ENCODE results near the gene NKX3-2. TPM values are rescaled to one million over a fixed set of nuclear protein-coding genes. Genes with fewer than 3 reads are reported as not detected.

Gene NKX3-2
- total RNA-seq, 4 donors from 2014 or later = 0.78 TPM; not detected in 3

- peak; percentile 29 to 85 for DNase-seq (ENCODE audit: low spot score in 2 of 2)
- no peak for TF ChIP-seq CTCF (IDR thresholded peaks at IDR 0.05)
- no peak for TF ChIP-seq POLR2A (IDR thresholded peaks at IDR 0.05)
- WGBS, 2 donors = 2% methylated on average over 44 to 49 of the region's 54 CpGs
- peak overlapping the region; percentile 47 for H3K4me3 ChIP-seq (ENCODE audit: low read depth, poor library complexity, severe bottlenecking)
- intact Hi-C loops (cut with DNase I; ENCODE audit: low total_unique reads) = loop anchor here (10.0 kb wide), 1 partner anchor 810 kb away; no protein-coding TSS in a partner anchor
Measured at GRCh38 chr4:13544606-13545393, 492 bp upstream of the NKX3-2 start.

GRCh38 chr4:13543032-13543838 lies 1.1 kb downstream of the NKX3-2 start:
- no peak overlapping the region for H3K4me3 ChIP-seq (ENCODE audit: low read depth, poor library complexity, severe bottlenecking)
- DNase-seq (ENCODE audit: low spot score in 2 of 2) = no peak
- WGBS, 2 donors = 49 to 54% methylated on average over 24 to 30 of the region's 30 CpGs
- intact Hi-C loops (cut with DNase I; ENCODE audit: low total_unique reads) = loop anchor here (10.0 kb wide), 1 partner anchor 808 kb away; no protein-coding TSS in a partner anchor
- TF ChIP-seq POLR2A (IDR thresholded peaks at IDR 0.05) (no peak), CTCF (IDR thresholded peaks at IDR 0.05) (no peak)

DNA sequence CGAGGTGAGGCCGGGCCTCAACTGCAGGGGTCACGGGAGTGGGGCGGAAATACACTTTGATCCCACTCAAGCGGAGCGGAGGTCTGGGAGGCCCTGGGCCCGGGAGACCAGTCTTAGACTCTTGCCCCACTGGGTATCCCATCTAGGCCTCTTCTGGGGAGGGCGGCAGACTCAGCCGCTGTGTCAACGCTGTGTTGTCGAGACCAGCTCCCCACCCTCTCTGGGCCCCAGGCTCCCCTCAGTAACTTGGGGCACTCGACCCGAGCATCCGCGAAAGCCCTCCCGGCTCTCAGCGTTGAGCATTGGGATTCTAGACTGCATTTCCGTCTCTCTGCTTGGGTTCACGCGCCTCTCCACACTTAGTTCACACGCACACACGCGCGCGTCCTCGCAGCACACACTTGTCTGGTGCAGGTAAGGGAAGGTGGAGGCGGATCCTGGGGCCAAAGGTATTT lies 1.7 kb downstream of the NKX3-2 start:
- TF ChIP-seq CTCF (IDR thresholded peaks at IDR 0.05) (no peak), POLR2A (IDR thresholded peaks at IDR 0.05) (no peak)
- no peak for DNase-seq (ENCODE audit: low spot score in 2 of 2)
- H3K4me3 ChIP-seq (ENCODE audit: low read depth, poor library complexity, severe bottlenecking) = no peak overlapping the region
- intact Hi-C loops (cut with DNase I; ENCODE audit: low total_unique reads) = loop anchor here (10.0 kb wide), 1 partner anchor 808 kb away; no protein-coding TSS in a partner anchor
- 43 to 58% methylated on average over 21 to 25 of the region's 27 CpGs for WGBS, 2 donors

GRCh38 chr4:13541720-13542576 lies 2.4 kb downstream of the NKX3-2 start:
- WGBS, 2 donors = 5 to 11% methylated on average over 16 to 73 of the region's 79 CpGs
- no peak overlapping the region for H3K4me3 ChIP-seq (ENCODE audit: low read depth, poor library complexity, severe bottlenecking)
- no peak for TF ChIP-seq CTCF (IDR thresholded peaks at IDR 0.05)
- TF ChIP-seq POLR2A (IDR thresholded peaks at IDR 0.05) = no peak
- DNase-seq (ENCODE audit: low spot score in 2 of 2) = no peak
- intact Hi-C loops (cut with DNase I; ENCODE audit: low total_unique reads) = loop anchor here (10.0 kb wide), 1 partner anchor 807 kb away; no protein-coding TSS in a partner anchor

GRCh38 chr4:13541176-13541604 lies 3.1 kb downstream of the NKX3-2 start:
- 20 to 33% methylated on average over 10 of the region's 10 CpGs for WGBS, 2 donors
- H3K4me3 ChIP-seq (ENCODE audit: low read depth, poor library complexity, severe bottlenecking) = no peak overlapping the region
- DNase-seq (ENCODE audit: low spot score in 2 of 2) = no peak
- no peak for TF ChIP-seq POLR2A (IDR thresholded peaks at IDR 0.05)
- no peak for TF ChIP-seq CTCF (IDR thresholded peaks at IDR 0.05)
- intact Hi-C loops (cut with DNase I; ENCODE audit: low total_unique reads) = loop anchor here (10.0 kb wide), 1 partner anchor 806 kb away; no protein-coding TSS in a partner anchor
